Right lobe of liver (tissue), 6 donors: ENCODE measurements around the gene SPAG4. TPM values are rescaled to one million over a fixed set of nuclear protein-coding genes. Genes with fewer than 3 reads are reported as not detected.
A peak's percentile ranks its signal among the peaks of the same experiment; 100 is the strongest.

Experiments used
- ATAC-seq, 4 donors: fragments of 200-7000 bp; cut with Tn5 transposase; one replicate each; pipeline ENCODE4 v1.9.1; 2020; ENCODE audit warnings: mild to moderate bottlenecking in 4 of 4, moderate library complexity in 4 of 4
- DNase-seq, 3 donors: peaks; one replicate each; pipeline ENCODE4 v3.0.0-alpha.2; 2020
- H3K27ac ChIP-seq, 3 donors: fragments of 200-600 bp; one replicate each; pipeline ENCODE4 v1.8.0; 2022
- H3K27me3 ChIP-seq, 2 donors: fragments of 200-600 bp; one replicate each; pipeline ENCODE4 v1.8.0; 2022
- H3K36me3 ChIP-seq, 4 donors: fragments of 200-600 bp; sonication (generic) in 1 of 4; one replicate each; pipeline versions ENCODE4 v1.5.1 to v1.8.0; 2017 to 2022; ENCODE audit warnings: control low read depth in 1 of 4
- H3K4me1 ChIP-seq, 4 donors: fragments of 200-600 bp; sonication (generic) in 1 of 4; one replicate each; pipeline versions ENCODE4 v1.5.1 to v1.8.0; 2017 to 2022; ENCODE audit warnings: control low read depth in 1 of 4
- H3K4me3 ChIP-seq, 3 donors: fragments of 200-600 bp; one replicate each; pipeline ENCODE4 v1.8.0; 2022
- H3K9me3 ChIP-seq, 4 donors: fragments of 200-600 bp; sonication (generic) in 1 of 4; one replicate each; pipeline versions ENCODE4 v1.5.1 to v1.8.0; 2017 to 2022; ENCODE audit warnings: control low read depth in 1 of 4
- CTCF ChIP-seq, 4 donors: fragments of 200-600 bp in 3 of 4; fragments of 450-650 bp in 1 of 4; IDR thresholded peaks; one replicate each; pipeline versions ENCODE4 v1.5.1 to v1.8.0; 2016 to 2022; ENCODE audit warnings: antibody characterized with exemption in 4 of 4, mild to moderate bottlenecking in 2 of 4
- POLR2A ChIP-seq: fragments of 450-650 bp; IDR thresholded peaks from one replicate; pipeline ENCODE4 v1.6.1; 2017; ENCODE audit warnings: antibody characterized with exemption, mild to moderate bottlenecking
- WGBS: methylation state at CpG from one replicate; pipeline ENCODE4 v1.1.6; 2018; ENCODE audit warnings: low coverage, low lambda C conversion rate; ENCODE audit not compliant: insufficient coverage; ENCODE audit errors: missing lambda C conversion rate; 5-methylcytosine and 5-hydroxymethylcytosine counted together
- intact Hi-C, 2 donors: fragments of 100-400 bp; cut with DNase I; formaldehyde crosslinking; loops; one replicate each; pipeline versions ENCODE4 v1.11.2 to v1.14.1; 2022
- total RNA-seq, 6 experiments: library from RNA; depleted of rRNA in 2 of 6; stranded (reverse); fragments of >200 nt in 2 of 6; fragmentation: NEBNext Ultra II Directional in 3 of 6; extraction: Animal tissue kit (Norgen Biotek cat#: 25700) in 3 of 6; gene quantifications; one replicate each; pipeline versions ENCODE4 v1.1.0 to v1.2.4, GENCODE V29; 2016 to 2023
- donor health status: DM: no; HTN: yes; CAD: no.
- donor health status: DM: no; HTN: no; CAD: no.
- donor health status: DM: no; HTN: no; CAD: no.
- donor health status: DM: no; HTN: yes; CAD: no.
- donor health status: DM: no; HTN: yes; CAD: no.

The SPAG4 gene
- total RNA-seq, 6 experiments from 2014 or later = 1.7 to 13.8 (median 3.6) TPM

DNA sequence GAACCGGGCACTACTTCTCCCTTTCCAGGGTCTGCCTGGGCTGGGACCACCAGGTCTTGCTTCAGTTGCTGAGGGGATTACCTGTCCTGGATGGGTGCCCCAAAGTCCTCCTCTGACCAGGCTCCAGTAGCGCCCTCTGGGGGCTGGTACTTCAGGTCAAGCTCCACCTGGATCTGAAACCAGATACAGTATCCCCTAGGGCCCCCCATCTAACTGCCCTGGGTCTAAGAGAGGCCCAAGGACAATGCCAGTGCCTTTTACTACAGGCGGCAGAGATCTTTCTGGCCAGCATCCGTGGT lies 11.2 kb upstream of the SPAG4 start:
- TF ChIP-seq CTCF (IDR thresholded peaks at IDR 0.05) = peak in 2 of 4 donors; percentile 15 to 18
- no peak for TF ChIP-seq POLR2A
- Histone ChIP-seq H3K27ac (no peak overlapping the region), H3K9me3 (no peaks in the 10 kb centered on the region), H3K4me3 (no peak overlapping the region), H3K4me1 (peaks cover 0 to 14% (median 3%) of the 10 kb centered on the region in 4 donors), H3K27me3 (no peaks in the 10 kb centered on the region), H3K36me3 (no peaks in the 10 kb centered on the region)
- no peak for ATAC-seq
- intact Hi-C loops = no loop called here
- 57% methylated on average over 3 of the region's 4 CpGs for WGBS
- peak in 1 of 3 donors; percentile 43 for DNase-seq

DNA sequence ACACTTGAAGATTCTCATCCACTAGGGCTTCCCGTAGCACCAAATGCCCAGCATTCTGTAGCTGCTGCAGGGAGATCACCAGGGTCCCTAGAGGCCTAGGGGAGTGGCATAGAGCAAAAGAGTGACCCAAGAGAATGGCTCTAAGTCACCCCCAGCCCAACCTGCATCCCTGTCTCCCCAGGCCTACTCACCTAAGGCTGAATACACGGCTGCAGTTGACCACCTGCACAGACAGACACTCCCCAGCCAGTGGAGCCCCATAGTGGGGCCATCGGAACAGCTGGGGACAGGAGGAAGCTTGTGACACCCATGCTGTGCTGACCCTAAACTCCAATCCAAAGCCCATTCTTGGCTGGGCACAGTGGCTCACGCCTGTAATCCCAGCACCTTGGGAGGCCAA lies 9.5 kb upstream of the SPAG4 start:
- no peak for DNase-seq
- H3K36me3 ChIP-seq = no peaks in the 10 kb centered on the region
- intact Hi-C loops = no loop called here
- H3K9me3 ChIP-seq = no peaks in the 10 kb centered on the region
- TF ChIP-seq CTCF (IDR thresholded peaks at IDR 0.05) (no peak), POLR2A (no peak)
- H3K27ac ChIP-seq = no peak overlapping the region
- H3K4me3 ChIP-seq = no peak overlapping the region
- H3K4me1 ChIP-seq = peaks cover 0 to 10% (median 2%) of the 10 kb centered on the region in 4 donors
- H3K27me3 ChIP-seq = no peaks in the 10 kb centered on the region
- ATAC-seq = no peak
- no CpG with 5 or more reads among the region's 4 CpGs for WGBS

- DNase-seq (no peak), ATAC-seq (no peak)
- TF ChIP-seq CTCF (IDR thresholded peaks at IDR 0.05) = no peak
- TF ChIP-seq POLR2A = no peak
- no peaks in the 10 kb centered on the region for H3K9me3 ChIP-seq
- H3K27me3 ChIP-seq = no peaks in the 10 kb centered on the region
- H3K36me3 ChIP-seq = no peaks in the 10 kb centered on the region
- WGBS = 74% methylated on average over 12 of the region's 14 CpGs
- H3K4me1 ChIP-seq = no peaks in the 10 kb centered on the region
- H3K4me3 ChIP-seq = no peak overlapping the region
- intact Hi-C loops = no loop called here
- H3K27ac ChIP-seq = no peak overlapping the region
Measured at GRCh38 chr20:35607003-35607735, 8.5 kb upstream of the SPAG4 start.

DNA sequence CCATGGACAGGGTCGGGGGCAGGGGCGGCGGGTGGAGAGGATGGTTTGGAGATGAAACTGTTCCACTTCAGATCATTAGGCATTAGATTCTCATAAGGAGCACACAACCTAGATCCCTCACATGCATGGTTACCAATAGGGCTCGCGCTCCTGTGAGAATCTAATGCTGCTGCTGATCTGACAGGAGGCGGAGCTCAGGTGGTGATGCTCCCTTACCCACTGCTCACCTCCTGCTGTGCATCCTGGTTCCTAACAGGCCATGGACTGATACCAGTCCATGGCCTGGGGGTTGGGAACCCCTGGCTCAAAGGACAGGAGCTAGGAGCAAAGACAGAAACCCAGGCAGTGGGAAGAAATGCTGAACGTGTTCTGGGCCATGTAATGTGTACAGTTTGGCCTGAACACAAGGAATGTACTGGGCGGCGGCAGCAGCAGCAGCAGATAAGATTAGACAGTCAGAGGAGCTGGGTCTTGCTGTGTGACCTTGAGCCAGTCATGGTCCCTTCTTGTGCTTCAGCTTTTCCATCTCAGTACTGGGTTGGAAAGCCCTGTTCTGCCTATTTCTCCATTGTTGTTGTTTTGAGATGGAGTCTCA lies 4.7 kb upstream of the SPAG4 start:
- no peak overlapping the region for H3K27ac ChIP-seq
- intact Hi-C loops = no loop called here
- 68% methylated on average over 3 of the region's 9 CpGs for WGBS

More for the DNA sequence above, 4.7 kb upstream of the SPAG4 start:
- Histone ChIP-seq H3K36me3 (no peaks in the 10 kb centered on the region), H3K9me3 (no peaks in the 10 kb centered on the region), H3K27me3 (no peaks in the 10 kb centered on the region), H3K4me1 (peaks cover 0 to 5% (median 0%) of the 10 kb centered on the region in 4 donors), H3K4me3 (no peak overlapping the region)
- ATAC-seq = no peak
- no peak for DNase-seq
- no peak for TF ChIP-seq CTCF (IDR thresholded peaks at IDR 0.05)
- TF ChIP-seq POLR2A = no peak
